GM19239 (cell line): ENCODE results near the gene TBL3.
"Not testable (repeated sequence)": the region's sequence is repeated elsewhere in the genome, so short reads cannot be mapped to it uniquely, and the experiment has no call there.

Source experiments
- DNase-seq: peaks from one replicate; pipeline ENCODE4 v3.0.0; 2011; ENCODE audit warnings: low spot score; ENCODE audit not compliant: insufficient read length
- FAIRE-seq: peaks from 2 replicates; lab custom pipeline; 2011; peaks lifted over from hg19 to GRCh38; lab: Jason Lieb, UNC

Gene TBL3

DNA sequence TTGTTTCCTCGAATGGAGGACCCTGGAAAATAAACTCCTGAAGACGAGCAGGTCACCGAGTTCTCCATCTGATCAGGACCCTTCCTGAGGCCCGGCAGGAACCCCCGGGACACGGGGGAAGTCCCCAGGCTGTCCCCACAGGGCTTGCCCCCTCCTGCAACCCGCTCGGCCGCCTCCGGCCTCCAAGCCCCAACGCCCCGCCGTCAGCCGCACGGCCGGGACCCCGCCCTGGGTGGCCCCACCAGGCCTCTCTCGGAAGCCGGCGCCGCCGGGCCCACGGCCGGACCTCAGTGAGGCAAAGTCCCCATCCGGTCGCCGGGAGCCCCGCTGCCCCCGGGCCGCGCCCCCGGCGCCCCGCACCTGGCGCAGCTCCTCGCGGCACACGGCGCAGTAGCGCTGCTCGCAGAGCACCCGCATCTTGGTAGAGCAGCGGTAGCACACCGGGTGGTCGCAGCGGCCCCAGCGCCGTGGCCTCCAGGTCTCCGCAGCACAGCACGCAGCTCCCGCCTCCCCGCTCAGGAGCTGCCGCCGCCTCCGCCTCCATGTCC lies 37.4 kb downstream of the TBL3 start:
- FAIRE-seq (no peak), DNase-seq (no peak)

DNA sequence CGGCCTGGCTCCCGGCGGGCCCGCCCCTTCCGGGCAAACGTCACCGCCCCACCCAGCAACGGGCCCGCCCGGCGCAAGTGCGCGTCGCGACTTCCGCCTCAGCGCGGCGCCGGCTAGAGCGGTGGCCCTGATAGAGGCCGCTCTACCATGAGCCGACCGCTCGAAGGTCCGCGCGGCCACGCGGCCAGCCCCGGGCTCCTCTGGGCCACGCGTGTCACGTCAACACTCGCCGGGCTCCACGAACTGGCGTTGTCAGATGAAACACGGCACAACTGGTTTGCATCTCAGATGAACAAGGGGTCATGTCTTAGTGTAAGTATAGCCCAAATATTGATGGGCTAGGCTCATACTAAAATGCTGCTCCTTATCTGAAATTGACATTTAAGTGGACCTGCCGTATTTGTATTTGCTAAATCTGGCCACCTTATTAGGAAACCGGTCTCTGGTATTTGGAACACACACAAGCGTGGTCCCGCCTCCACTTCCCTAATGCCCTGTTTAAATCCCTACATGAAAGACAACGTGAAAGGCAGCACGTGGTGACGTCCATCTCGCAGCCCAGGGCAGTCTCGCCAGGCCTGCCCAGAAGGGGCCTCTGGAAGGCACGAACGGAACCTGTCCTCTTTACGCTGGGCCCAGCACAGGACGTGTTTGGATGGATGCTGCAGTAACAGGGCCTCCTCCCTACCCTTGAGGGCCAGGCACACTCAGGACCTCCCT lies 38.1 kb downstream of the TBL3 start, which contains the start of gene ZNF598:
ZNF598 (minus strand) TSS at position 31 of the 720 bp plus-strand sequence.
- DNase-seq (peak; percentile 96), FAIRE-seq (peak; percentile 82)

DNA sequence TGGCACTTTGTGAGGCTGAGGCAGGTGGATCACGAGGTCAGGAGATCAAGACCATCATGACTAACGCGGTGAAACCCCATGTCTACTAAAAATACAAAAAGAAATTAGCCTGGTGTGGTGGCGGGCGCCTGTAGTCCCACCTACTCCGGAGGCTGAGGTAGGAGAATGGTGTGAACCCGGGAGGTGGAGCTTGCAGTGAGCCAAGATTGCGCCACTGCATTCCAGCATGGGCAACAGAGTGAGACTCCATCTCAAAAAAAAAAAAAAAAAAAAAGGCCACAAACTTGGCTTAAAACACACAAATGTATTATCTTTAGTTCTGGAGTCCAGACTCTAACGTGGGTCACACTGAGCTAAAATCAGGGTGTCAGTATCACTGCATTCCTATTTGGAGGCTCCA lies 39.9 kb downstream of the TBL3 start:
- DNase-seq, FAIRE-seq: not testable (repeated sequence)

DNA sequence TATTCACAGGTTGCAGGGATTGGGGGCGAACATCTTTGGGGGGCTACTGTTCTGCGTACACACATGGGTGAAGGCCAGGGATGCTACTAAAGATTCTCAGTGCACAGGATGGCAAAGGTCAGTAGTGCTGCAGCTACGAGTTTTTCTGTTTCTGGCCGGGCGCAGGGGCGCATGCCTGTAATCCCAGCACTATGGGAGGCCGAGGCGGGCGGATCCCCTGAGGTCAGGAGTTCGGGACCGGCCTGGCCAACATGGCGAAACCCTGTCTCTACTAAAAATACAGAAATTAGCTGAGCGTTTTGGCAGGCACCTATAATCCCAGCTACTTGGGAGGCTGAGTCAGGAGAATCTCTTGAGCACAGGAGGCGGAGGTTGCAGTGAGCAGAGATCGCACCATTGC lies 41.7 kb downstream of the TBL3 start:
- DNase-seq (no peak), FAIRE-seq (no peak)

DNA sequence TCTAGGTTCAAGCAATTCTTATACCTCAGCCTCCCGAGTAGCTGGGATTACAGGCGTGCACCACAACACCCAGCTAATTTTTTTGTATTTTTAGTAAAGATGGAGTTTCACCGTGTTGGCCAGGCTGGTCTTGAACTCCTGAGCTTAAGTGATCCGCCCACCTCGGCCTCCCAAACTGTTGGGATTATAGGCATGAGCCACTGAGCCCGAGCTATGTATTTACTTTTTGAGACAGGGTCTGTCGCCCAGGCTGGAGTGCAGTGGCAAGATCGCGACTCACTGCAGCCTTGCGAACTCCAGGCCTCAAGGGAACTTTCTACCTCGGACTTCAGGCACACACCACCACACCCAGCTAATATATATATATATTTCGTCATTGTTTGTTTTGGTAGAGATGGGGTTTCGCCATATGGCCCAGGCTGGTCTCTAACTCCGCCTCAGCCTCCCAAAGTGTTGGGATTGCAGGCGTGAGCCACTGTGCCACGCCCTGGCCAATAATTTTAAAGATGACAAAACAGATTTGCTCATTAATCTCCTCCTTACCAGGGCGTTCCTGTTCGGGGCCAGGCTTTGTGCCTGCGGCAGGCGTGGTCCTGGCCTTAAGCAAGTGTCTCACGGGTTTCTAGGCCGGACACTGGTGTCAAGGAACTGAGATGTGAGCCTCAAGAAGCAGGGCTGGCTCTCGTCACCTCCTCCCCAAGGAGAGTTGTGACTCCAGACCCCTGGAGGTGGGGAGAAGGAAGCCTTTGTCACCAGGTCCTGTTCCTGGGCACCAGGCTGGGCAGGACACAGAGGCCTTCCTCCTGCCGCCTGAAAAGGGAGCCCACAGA lies 43.5 kb downstream of the TBL3 start:
- FAIRE-seq: no peak
- no peak for DNase-seq

DNA sequence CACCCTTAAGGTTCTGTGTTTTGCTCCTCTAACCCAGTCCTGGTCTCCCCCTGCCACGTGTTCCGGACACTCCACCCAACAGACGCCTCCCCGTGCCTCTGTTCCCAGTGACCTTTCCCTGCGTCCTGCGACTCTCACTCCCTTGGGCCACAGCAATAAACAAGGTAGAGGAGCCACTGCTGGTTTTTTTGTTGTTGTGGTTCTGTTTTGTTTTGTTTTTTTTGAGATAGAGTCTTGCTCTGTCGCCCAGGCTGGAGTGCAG lies 44.0 kb downstream of the TBL3 start:
- DNase-seq (no peak), FAIRE-seq (no peak)

DNA sequence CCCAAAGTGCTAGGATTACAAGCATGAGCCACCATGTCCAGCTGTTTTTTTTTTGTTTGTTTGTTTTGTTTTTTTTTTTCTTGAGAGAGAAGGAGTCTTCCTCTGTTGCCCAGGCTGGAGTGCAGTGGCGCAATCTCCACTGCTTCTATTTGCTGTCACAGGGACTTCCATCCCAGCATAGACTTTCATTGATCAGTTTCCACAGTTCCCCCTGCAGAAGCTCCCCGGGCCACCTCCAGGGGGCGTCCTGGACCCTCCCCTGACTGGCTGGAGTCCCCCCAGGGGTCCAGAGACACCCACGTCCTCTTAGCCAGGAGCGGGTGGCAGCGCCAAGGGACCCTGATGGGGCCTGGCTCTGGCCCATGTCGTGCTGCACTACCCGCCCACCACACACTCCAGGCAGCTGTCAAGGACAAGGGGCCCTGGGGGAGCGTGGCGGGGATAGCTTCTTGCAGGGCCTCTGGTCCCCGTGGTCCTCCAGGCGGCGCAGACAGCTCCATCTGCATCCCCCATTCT lies 44.6 kb downstream of the TBL3 start:
- FAIRE-seq (no peak), DNase-seq (no peak)

DNA sequence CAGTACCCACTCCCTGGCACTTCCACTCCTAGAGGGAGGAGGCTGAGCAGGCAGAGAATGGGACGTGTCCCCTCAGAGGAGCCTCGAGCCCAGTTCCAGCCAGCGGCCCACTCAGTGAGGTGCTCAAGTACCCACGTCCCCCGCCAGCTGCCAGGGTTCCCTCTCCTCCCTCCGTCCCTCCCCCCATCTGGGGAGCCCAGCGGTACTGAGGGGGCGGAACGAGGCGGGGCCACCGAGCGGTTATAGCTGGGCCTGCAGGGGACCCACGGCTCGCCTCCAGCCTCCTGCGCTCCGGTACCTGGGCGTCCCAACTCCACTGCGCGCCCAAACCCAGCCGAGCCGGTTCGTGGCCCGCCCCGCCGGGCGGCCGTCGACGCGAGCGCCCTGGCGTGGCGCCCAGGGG lies 47.7 kb downstream of the TBL3 start, which contains the start of gene NPW:
NPW (plus strand) TSS at position 268 of the 403 bp plus-strand sequence.
- DNase-seq (no peak), FAIRE-seq (no peak)

DNA sequence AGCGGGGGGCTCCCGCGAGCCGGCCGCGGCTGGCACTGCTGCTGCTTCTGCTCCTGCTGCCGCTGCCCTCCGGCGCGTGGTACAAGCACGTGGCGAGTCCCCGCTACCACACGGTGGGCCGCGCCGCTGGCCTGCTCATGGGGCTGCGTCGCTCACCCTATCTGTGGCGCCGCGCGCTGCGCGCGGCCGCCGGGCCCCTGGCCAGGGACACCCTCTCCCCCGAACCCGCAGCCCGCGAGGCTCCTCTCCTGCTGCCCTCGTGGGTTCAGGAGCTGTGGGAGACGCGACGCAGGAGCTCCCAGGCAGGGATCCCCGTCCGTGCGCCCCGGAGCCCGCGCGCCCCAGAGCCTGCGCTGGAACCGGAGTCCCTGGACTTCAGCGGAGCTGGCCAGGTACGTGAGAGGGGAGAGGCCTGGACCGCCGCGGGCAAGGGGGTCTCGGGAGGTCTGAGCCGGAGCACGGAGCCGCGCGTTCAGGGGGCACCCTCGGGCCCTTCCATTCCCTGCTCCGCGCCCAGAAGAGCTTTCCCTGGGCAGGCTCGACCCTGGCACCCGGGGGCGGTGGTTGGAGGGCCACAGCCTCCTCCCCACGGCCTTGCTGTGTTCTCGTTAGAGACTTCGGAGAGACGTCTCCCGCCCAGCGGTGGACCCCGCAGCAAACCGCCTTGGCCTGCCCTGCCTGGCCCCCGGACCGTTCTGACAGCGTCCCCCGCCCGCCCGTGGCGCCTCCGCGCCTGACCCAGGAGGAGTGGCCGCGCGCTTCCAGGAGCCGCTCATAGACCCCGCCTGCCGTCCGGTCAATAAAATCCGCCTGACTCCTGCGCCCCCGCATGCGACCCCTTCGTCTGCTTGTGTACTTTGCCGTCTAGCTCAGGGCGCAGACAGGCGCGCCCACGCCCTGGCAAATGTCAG lies 48.3 kb downstream of the TBL3 start:
- no peak for DNase-seq
- FAIRE-seq: no peak

DNA sequence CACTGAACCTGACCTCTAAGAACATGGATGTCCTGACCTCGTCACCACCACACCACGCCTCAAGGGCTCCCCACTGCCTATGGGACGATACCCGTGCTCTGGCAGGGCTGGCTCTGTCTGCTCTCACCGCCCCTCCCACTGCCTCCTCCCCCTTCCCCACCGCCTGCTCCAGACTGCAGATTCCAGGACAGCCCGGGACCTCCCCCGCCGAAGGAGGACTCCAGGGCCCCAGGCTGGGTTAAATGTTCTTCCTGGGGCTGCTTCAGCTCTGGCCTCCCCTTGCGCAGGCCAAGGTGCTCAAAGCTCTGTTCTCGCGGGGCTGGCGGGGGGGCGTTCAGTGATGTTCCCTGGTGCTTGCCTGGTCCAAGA lies 50.9 kb downstream of the TBL3 start:
- DNase-seq (no peak), FAIRE-seq (no peak)

DNA sequence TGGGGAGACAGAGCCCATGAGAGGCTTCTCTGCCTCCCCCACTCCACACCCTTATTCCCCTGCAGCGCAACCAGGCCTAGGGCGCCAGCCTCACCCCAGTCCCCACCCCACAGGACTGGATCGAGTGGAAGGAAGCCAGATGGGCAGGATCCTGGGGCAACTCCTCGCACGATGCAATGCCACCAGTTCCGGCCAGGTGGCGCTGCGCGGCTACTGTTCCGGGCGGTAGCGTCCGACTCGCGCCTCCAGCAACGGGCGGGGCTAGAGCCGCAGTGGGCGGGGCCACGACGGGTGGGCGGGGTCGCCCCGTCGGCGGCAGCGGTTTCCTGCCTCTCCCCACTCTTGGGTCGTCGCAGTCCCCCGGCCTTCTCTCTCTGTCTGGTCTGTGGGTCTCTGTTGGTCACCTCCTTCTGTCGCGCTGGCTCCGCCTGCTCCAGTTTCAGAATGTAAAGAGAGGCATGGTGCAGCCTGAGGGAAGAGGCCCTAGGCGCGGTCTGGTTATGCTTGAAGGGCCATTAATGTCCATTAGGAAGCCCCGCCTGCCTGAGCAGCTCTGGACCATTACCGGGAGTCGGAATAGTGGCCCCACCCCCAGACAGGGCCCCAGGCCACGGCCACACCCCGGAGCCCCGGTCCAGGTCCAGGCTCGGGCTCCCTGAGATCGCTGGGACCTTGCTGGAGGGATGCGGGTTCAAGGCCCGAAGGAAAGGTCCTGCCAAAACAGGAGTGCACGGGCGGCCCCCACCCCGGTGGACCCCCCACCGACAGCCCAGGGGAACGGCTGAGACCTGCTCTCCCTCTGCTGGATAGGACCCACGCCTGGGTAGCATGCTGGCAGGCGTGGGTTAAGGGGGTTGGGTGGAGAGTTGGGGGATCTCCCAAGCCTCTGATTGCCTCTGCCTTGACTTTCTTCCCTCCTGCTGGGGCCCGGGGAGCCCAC lies 51.5 kb downstream of the TBL3 start:
- peak; percentile 100 for DNase-seq
- FAIRE-seq: peak; percentile 87

DNA sequence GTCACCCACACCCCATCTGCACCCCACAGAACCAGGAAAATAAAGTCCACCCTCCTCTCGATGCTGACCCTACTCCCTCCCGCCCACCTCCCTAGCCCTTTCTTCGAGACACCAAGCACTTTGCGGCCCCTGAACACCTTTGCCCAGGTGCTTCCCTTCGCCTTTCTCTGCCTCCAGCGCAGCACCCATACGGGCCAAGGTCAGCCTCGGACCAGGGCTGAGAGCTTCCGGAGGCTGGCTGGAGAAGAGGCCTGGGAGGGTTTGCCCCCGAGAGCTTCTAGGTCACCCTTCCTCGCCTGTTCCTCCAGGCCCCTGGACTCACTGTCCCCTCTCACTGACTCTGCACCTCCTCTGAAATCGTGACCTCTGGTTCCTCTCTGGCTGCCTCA lies 52.2 kb downstream of the TBL3 start:
- FAIRE-seq: no peak

DNA sequence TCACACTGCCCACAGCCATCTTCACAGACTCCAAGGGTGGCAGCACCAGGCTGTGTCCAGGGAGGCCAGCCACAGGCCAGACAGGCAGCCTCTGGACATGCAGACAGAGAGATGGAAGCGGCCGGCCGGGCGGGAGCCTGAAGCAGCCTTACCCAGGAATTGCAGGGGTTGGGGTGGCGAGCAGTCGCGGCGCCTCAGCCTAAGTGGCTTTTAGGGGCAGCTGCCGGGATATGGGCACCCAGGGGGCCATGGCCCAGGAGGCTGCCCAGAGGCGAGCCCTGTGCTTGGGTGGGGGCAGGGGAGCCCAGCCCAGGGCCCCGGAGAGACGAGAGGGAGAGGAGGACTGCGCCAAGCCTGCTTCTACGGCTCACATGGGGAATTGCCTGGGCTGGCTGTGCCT lies 53.4 kb downstream of the TBL3 start:
- DNase-seq: no peak
- FAIRE-seq: no peak

More for the DNA sequence above, 52.2 kb downstream of the TBL3 start:
- no peak for DNase-seq

DNA sequence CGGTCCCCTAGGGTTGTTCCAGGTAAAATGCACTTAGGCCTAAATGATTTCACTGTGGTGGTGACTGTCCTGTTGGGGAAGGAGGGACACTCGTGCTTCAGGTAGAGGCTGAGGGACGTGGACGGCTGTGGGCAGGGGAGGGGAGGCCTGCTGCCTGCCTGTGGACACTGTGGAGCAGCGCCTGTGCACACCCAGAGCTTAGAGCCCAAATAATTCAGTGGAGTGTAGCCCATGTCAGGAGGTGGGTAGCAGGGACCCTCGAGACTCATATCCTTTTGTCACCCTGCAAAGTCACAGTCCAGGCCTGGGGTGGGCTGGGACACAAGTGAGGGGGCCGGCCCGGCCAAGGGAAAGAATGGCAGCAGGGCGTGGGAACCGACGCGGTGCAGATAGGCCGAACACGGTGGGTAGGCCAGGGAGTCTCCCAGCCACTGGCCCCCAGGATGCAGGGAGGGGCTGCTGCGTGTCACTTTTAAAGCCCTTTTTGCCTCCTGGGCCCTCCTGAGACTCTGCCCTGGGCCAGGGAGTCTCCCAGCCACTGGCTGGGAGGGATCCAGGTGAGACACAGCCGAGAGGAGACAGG lies 54.1 kb downstream of the TBL3 start:
- FAIRE-seq (no peak), DNase-seq (no peak)

DNA sequence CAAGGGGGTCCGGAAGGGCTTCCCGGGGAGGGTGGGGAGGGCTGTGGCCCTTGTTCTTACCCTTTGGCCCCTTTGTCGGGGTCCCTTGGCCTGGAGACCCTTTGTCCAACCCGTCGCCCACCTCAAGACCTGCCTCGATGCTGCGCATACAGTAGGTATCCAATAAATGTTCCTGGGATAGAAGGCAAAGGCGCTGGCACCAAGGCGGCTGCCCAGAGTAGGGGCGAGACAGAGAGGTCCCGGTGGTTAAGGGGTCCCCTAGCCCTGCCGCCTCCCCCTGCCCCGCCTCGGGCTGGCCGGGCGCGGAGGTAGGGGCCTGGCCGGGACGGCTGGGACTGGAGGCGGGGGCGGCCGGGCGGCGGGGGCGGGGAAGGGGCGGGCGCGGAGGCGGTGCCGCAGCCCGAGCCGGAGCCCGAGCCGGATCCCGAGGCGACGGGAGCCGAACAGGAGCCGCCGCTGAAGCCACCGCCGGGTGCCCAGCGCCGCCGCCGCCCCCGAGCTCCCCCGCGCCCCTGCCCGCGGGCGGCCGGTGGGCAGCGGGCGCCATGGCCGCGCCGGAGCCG lies 54.7 kb downstream of the TBL3 start, which contains the start of gene NHERF2:
NHERF2 (plus strand) TSS at position 442 of the 563 bp plus-strand sequence; CDS start at position 546, 104 bp downstream.
- DNase-seq (no peak), FAIRE-seq (no peak)

DNA sequence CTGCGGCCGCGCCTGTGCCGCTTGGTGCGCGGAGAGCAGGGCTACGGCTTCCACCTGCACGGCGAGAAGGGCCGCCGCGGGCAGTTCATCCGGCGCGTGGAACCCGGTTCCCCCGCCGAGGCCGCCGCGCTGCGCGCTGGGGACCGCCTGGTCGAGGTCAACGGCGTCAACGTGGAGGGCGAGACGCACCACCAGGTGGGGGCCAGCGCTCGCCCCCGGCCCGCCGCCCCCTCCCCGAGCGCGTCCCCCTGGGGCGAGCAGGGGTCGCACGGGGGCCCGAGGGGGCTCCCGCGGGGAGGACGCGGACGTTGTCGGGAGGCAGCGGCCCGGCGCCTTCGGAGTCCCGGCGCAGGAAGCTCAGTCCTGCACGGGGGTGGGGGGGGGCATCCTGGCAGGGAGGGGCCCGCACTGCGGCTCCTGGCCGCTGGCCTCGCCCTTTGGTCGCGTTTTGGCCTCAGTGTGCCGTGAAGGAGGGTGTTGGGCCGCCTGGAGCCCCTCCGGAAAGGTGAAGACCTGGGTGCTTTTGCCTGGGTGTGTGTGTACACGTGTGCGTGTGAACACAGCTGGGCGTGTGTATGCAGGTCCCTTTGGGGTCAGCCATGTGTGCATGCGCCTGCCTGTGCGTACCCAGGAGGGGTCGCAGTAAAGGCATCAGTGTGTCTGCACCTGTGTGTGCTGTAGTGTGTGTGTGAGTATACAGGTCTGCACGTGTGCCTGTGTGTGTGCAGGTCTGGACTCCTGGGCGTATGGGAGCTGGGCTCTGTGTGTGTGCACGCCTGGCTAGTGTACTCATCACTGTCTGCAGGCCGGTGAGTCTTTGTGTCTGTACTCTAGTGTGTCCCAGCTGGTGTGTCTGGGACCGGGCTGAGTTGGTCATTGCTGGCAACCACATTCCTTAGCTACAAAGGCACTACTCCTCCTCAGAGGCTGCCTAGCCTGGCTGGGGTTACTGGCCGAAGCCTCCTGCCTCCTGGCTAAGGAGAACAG lies 55.5 kb downstream of the TBL3 start:
- no peak for FAIRE-seq
- no peak for DNase-seq

DNA sequence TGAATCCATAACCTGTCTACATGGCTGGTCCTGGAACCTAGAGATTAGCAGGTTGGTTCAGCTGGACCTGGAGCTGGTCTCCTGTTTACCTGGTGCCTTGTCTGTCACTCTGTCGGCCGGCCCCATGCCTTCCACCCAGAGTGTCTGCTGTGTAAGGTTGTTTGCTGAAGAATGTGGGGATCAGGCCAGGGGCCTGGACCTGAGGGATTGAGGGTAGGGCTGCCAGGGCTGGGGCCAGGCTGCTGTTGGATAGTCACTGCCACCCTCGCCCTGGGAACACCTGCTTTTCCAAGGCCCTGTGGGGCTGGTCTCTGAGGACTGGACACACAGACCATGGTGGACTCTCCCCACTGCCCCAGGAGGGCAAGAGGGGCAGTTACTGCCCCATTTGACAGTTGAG lies 56.3 kb downstream of the TBL3 start:
- no peak for FAIRE-seq
- DNase-seq: no peak
